ENCODE results near the gene CRNKL1. TPM values are rescaled to one million over a fixed set of nuclear protein-coding genes. Genes with fewer than 3 reads are reported as not detected.

Gene CRNKL1
- total and polyA plus RNA-seq, 4 donors, result 5.0 to 16.2 (median 7.9) TPM

DNA sequence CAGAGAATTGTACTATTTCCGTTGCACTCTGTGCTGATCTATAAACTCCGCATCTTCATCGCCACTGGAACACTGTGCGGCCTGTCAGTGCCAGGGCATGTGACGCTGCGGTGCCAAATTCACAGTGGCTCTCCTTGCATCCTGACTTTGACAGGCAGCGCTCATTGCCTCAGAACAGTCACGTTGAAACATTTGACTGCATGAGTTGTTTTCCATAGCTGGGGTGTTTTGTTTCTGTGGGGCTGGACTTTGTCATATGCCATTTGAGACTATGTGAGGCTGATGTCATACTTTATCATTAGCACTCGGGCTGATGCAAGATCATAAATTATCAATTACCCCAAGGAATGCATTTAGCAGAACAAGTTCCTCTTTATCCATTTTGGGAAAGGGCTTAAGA lies 32.8 kb upstream of the CRNKL1 start:
- no peaks in the 10 kb centered on the region for H3K9me3 ChIP-seq (ENCODE audit: control insufficient read depth in 4 of 4, low read length in 3 of 4)
- H3K9ac ChIP-seq (ENCODE audit: low read depth in 1 of 2, low read length in 2 of 2), result no peak overlapping the region
- H3K36me3 ChIP-seq (ENCODE audit: control insufficient read depth in 4 of 4, insufficient read depth in 3 of 4, low read depth in 1 of 4, low read length in 3 of 4), result no peaks in the 10 kb centered on the region
- peaks cover 0 to 2% (median 0%) of the 10 kb centered on the region in 4 donors for H3K27me3 ChIP-seq (ENCODE audit: control insufficient read depth in 4 of 4, insufficient read depth in 4 of 4, low read length in 3 of 4)
- no peak overlapping the region for H3K27ac ChIP-seq (ENCODE audit: low read depth in 1 of 2, low read length in 2 of 2)
- DNase-seq (ENCODE audit: low spot score), result no peak
- no peak overlapping the region for H3K4me3 ChIP-seq (ENCODE audit: low read depth in 1 of 3, low read length in 3 of 3)
- TF ChIP-seq YY1 (IDR thresholded peaks at IDR 0.05) (no peak), SP1 (IDR thresholded peaks at IDR 0.05) (no peak), TAF1 (conservative IDR thresholded peaks at IDR 0.05) (no peak), RXRA (IDR thresholded peaks at IDR 0.05) (no peak), HNF4A (conservative IDR thresholded peaks at IDR 0.05) (no peak), EGR1 (IDR thresholded peaks at IDR 0.05; ENCODE audit: low read depth in 2 of 2) (no peak), HNF4G (IDR thresholded peaks at IDR 0.05) (no peak), NR2F2 (IDR thresholded peaks at IDR 0.05) (no peak), FOXA1 (IDR thresholded peaks at IDR 0.05) (no peak), FOXA2 (IDR thresholded peaks at IDR 0.05) (no peak), GABPA (IDR thresholded peaks at IDR 0.05 in 1 of 2, conservative IDR thresholded peaks at IDR 0.05 in 1 of 2) (no peak)
- TF ChIP-seq, protein P1, sequence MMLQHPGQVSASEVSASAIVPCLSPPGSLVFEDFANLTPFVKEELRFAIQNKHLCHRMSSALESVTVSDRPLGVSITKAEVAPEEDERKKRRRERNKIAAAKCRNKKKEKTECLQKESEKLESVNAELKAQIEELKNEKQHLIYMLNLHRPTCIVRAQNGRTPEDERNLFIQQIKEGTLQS (IDR thresholded peaks at IDR 0.05), result no peak
- TF ChIP-seq, protein P2, sequence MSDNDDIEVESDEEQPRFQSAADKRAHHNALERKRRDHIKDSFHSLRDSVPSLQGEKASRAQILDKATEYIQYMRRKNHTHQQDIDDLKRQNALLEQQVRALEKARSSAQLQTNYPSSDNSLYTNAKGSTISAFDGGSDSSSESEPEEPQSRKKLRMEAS (IDR thresholded peaks at IDR 0.05), result no peak
- TF ChIP-seq, protein P3, sequence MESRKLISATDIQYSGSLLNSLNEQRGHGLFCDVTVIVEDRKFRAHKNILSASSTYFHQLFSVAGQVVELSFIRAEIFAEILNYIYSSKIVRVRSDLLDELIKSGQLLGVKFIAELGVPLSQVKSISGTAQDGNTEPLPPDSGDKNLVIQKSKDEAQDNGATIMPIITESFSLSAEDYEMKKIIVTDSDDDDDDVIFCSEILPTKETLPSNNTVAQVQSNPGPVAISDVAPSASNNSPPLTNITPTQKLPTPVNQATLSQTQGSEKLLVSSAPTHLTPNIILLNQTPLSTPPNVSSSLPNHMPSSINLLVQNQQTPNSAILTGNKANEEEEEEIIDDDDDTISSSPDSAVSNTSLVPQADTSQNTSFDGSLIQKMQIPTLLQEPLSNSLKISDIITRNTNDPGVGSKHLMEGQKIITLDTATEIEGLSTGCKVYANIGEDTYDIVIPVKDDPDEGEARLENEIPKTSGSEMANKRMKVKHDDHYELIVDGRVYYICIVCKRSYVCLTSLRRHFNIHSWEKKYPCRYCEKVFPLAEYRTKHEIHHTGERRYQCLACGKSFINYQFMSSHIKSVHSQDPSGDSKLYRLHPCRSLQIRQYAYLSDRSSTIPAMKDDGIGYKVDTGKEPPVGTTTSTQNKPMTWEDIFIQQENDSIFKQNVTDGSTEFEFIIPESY (IDR thresholded peaks at IDR 0.05), result no peak
- TF ChIP-seq, protein P4, sequence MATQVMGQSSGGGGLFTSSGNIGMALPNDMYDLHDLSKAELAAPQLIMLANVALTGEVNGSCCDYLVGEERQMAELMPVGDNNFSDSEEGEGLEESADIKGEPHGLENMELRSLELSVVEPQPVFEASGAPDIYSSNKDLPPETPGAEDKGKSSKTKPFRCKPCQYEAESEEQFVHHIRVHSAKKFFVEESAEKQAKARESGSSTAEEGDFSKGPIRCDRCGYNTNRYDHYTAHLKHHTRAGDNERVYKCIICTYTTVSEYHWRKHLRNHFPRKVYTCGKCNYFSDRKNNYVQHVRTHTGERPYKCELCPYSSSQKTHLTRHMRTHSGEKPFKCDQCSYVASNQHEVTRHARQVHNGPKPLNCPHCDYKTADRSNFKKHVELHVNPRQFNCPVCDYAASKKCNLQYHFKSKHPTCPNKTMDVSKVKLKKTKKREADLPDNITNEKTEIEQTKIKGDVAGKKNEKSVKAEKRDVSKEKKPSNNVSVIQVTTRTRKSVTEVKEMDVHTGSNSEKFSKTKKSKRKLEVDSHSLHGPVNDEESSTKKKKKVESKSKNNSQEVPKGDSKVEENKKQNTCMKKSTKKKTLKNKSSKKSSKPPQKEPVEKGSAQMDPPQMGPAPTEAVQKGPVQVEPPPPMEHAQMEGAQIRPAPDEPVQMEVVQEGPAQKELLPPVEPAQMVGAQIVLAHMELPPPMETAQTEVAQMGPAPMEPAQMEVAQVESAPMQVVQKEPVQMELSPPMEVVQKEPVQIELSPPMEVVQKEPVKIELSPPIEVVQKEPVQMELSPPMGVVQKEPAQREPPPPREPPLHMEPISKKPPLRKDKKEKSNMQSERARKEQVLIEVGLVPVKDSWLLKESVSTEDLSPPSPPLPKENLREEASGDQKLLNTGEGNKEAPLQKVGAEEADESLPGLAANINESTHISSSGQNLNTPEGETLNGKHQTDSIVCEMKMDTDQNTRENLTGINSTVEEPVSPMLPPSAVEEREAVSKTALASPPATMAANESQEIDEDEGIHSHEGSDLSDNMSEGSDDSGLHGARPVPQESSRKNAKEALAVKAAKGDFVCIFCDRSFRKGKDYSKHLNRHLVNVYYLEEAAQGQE (IDR thresholded peaks at IDR 0.05), result no peak
- TF ChIP-seq, protein P5, sequence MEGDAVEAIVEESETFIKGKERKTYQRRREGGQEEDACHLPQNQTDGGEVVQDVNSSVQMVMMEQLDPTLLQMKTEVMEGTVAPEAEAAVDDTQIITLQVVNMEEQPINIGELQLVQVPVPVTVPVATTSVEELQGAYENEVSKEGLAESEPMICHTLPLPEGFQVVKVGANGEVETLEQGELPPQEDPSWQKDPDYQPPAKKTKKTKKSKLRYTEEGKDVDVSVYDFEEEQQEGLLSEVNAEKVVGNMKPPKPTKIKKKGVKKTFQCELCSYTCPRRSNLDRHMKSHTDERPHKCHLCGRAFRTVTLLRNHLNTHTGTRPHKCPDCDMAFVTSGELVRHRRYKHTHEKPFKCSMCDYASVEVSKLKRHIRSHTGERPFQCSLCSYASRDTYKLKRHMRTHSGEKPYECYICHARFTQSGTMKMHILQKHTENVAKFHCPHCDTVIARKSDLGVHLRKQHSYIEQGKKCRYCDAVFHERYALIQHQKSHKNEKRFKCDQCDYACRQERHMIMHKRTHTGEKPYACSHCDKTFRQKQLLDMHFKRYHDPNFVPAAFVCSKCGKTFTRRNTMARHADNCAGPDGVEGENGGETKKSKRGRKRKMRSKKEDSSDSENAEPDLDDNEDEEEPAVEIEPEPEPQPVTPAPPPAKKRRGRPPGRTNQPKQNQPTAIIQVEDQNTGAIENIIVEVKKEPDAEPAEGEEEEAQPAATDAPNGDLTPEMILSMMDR (IDR thresholded peaks at IDR 0.05; ENCODE audit: low read depth, low read length, missing input control), result no peak
- WGBS, result 83% methylated on average over 9 of the region's 9 CpGs
- H3K4me1 ChIP-seq (ENCODE audit: control insufficient read depth in 4 of 4, insufficient read depth in 4 of 4, low read length in 3 of 4), result no peaks in the 10 kb centered on the region

DNA sequence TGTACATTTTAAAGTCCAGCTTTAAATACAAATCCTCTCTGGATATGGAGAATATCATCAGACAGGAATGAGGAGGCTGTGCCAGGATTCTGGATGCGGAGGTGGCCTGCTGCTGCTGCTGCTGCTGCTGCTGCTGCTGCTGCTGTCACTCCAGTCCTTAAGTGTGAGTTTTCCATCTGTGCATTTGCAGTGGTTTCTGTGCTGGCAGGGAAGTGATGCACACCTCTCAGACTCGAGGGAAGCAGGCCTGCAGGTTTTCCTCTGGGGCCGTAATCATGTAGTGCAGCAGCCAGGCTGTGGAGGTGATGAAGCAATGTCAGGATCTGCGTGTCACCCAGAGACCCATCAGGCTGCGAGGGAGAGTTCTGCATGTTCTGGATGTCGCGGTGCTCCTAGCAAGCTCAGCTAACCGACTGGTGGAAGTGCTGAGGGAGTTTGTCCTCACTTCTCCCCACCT lies 32.1 kb upstream of the CRNKL1 start:
- no peak overlapping the region for H3K9ac ChIP-seq (ENCODE audit: low read depth in 1 of 2, low read length in 2 of 2)
- H3K36me3 ChIP-seq (ENCODE audit: control insufficient read depth in 4 of 4, insufficient read depth in 3 of 4, low read depth in 1 of 4, low read length in 3 of 4), result no peaks in the 10 kb centered on the region
- H3K4me1 ChIP-seq (ENCODE audit: control insufficient read depth in 4 of 4, insufficient read depth in 4 of 4, low read length in 3 of 4), result no peaks in the 10 kb centered on the region
- H3K9me3 ChIP-seq (ENCODE audit: control insufficient read depth in 4 of 4, low read length in 3 of 4), result no peaks in the 10 kb centered on the region
- peaks cover 0 to 2% (median 0%) of the 10 kb centered on the region in 4 donors for H3K27me3 ChIP-seq (ENCODE audit: control insufficient read depth in 4 of 4, insufficient read depth in 4 of 4, low read length in 3 of 4)
- no peak for DNase-seq (ENCODE audit: low spot score)
- 78% methylated on average over 8 of the region's 8 CpGs for WGBS
- H3K4me3 ChIP-seq (ENCODE audit: low read depth in 1 of 3, low read length in 3 of 3), result no peak overlapping the region
- H3K27ac ChIP-seq (ENCODE audit: low read depth in 1 of 2, low read length in 2 of 2), result no peak overlapping the region
- TF ChIP-seq, protein P4 (IDR thresholded peaks at IDR 0.05), result no peak
- TF ChIP-seq RAD21 (IDR thresholded peaks at IDR 0.05), result no peak
- no peak for TF ChIP-seq RXRA (IDR thresholded peaks at IDR 0.05)
- TF ChIP-seq, protein P3 (IDR thresholded peaks at IDR 0.05), result no peak
- no peak for TF ChIP-seq HNF4G (IDR thresholded peaks at IDR 0.05)
- TF ChIP-seq YY1 (IDR thresholded peaks at IDR 0.05), result no peak
- no peak for TF ChIP-seq SP1 (IDR thresholded peaks at IDR 0.05)
- no peak for TF ChIP-seq JUND (IDR thresholded peaks at IDR 0.05)
- TF ChIP-seq FOXA2 (IDR thresholded peaks at IDR 0.05), result no peak
- TF ChIP-seq TAF1 (conservative IDR thresholded peaks at IDR 0.05), result no peak
- no peak for TF ChIP-seq EGR1 (IDR thresholded peaks at IDR 0.05; ENCODE audit: low read depth in 2 of 2)
- TF ChIP-seq NR2F2 (IDR thresholded peaks at IDR 0.05), result no peak
